Mesenchymal stem cell (in vitro differentiated cells and primary cell): Measurements from ENCODE around the gene IP6K2.

Source experiments
- DNase-seq: peaks from one replicate; pipeline ENCODE4 v3.0.0-alpha.2; 2013
- H2AFZ ChIP-seq: one replicate; pipeline ENCODE4 v1.6.1; 2013; ENCODE audit warnings: low read depth, mild to moderate bottlenecking, control low read depth, inconsistent platforms, low read length, moderate library complexity
- H2AK5ac ChIP-seq: 2 replicates; pipeline ENCODE4 v1.6.1; 2013; ENCODE audit warnings: low read length, moderate library complexity, mild to moderate bottlenecking, inconsistent platforms; ENCODE audit not compliant: severe bottlenecking
- H2BK120ac ChIP-seq: one replicate; pipeline ENCODE4 v1.6.1; 2013; ENCODE audit warnings: low read depth, mild to moderate bottlenecking, inconsistent platforms, low read length, moderate library complexity
- H2BK12ac ChIP-seq, 2 experiments: one replicate each; pipeline ENCODE4 v1.6.1; 2013; ENCODE audit warnings: inconsistent platforms in 2 of 2, low read length in 2 of 2, mild to moderate bottlenecking in 2 of 2, moderate library complexity in 2 of 2, control low read depth in 1 of 2
- H2BK15ac ChIP-seq: one replicate; pipeline ENCODE4 v1.6.1; 2013; ENCODE audit warnings: mild to moderate bottlenecking, low read depth, inconsistent platforms; ENCODE audit not compliant: poor library complexity, severe bottlenecking
- H2BK5ac ChIP-seq: 2 replicates; pipeline ENCODE4 v1.6.1; 2013; ENCODE audit warnings: low read depth, mild to moderate bottlenecking, low read length, control low read depth, inconsistent platforms; ENCODE audit not compliant: poor library complexity, severe bottlenecking
- H3K14ac ChIP-seq, 2 experiments: one replicate each; pipeline ENCODE4 v1.6.1; 2013; ENCODE audit warnings: inconsistent platforms in 2 of 2, low read length in 2 of 2, control low read depth in 1 of 2, mild to moderate bottlenecking in 1 of 2, moderate library complexity in 1 of 2
- H3K18ac ChIP-seq, 2 experiments: one replicate each; pipeline ENCODE4 v1.6.1; 2013; ENCODE audit warnings: inconsistent platforms in 2 of 2, low read length in 2 of 2, control low read depth in 1 of 2, low read depth in 1 of 2, mild to moderate bottlenecking in 1 of 2
- H3K23ac ChIP-seq, 2 experiments: one replicate each; pipeline ENCODE4 v1.6.1; 2013; ENCODE audit warnings: inconsistent platforms in 2 of 2, low read length in 2 of 2, mild to moderate bottlenecking in 2 of 2, moderate library complexity in 2 of 2, control low read depth in 1 of 2
- H3K27ac ChIP-seq: 2 replicates; pipeline ENCODE4 v1.5.1; 2013; ENCODE audit warnings: mild to moderate bottlenecking, moderate library complexity, low read length, control low read depth, inconsistent platforms; ENCODE audit not compliant: poor library complexity, severe bottlenecking
- H3K27me3 ChIP-seq, 2 experiments: 2 replicates each; pipeline versions ENCODE4 v1.6.1 to v1.7.0; 2013; ENCODE audit warnings: low read length in 2 of 2, mild to moderate bottlenecking in 2 of 2, moderate library complexity in 2 of 2, control low read depth in 1 of 2, inconsistent platforms in 1 of 2; ENCODE audit not compliant: control insufficient read depth in 1 of 2, insufficient read depth in 1 of 2
- H3K36me3 ChIP-seq, 2 experiments: 2 replicates each; pipeline versions ENCODE4 v1.6.1 to v1.7.0; 2013; ENCODE audit warnings: low read length in 2 of 2, control low read depth in 1 of 2, inconsistent platforms in 1 of 2, low read depth in 1 of 2, mild to moderate bottlenecking in 1 of 2; ENCODE audit not compliant: insufficient read depth in 2 of 2, control insufficient read depth in 1 of 2
- H3K4ac ChIP-seq, 2 experiments: one replicate each; pipeline ENCODE4 v1.6.1; 2013; ENCODE audit warnings: inconsistent platforms in 2 of 2, low read length in 2 of 2, mild to moderate bottlenecking in 2 of 2, moderate library complexity in 2 of 2, control low read depth in 1 of 2, low read depth in 1 of 2
- H3K4me1 ChIP-seq: 2 replicates; pipeline ENCODE4 v1.6.1; 2013; ENCODE audit warnings: low read depth, low read length, control low read depth; ENCODE audit not compliant: control insufficient read depth, insufficient read depth
- H3K4me2 ChIP-seq: 2 replicates; pipeline ENCODE4 v1.6.1; 2013; ENCODE audit warnings: low read length, mild to moderate bottlenecking, inconsistent platforms; ENCODE audit not compliant: poor library complexity, severe bottlenecking
- H3K4me3 ChIP-seq, 2 experiments: 2 replicates each; pipeline versions ENCODE4 v1.5.1 to v1.7.0; 2013; ENCODE audit warnings: low read length in 2 of 2, mild to moderate bottlenecking in 2 of 2, control low read depth in 1 of 2, low read depth in 1 of 2; ENCODE audit not compliant: insufficient read depth in 1 of 2
- H3K79me1 ChIP-seq: replicated peaks from 2 replicates; pipeline ENCODE4 v1.6.1; 2013; ENCODE audit warnings: mild to moderate bottlenecking, control low read depth, low read length, inconsistent platforms; ENCODE audit not compliant: poor library complexity, severe bottlenecking
- H3K9ac ChIP-seq: 2 replicates; pipeline ENCODE4 v1.7.0; 2013; ENCODE audit warnings: mild to moderate bottlenecking, low read length, moderate library complexity
- H3K9me3 ChIP-seq: 2 replicates; pipeline ENCODE4 v1.7.0; 2013; ENCODE audit warnings: mild to moderate bottlenecking, low read length; ENCODE audit not compliant: control insufficient read depth
- H4K8ac ChIP-seq: one replicate; pipeline ENCODE4 v1.6.1; 2013; ENCODE audit warnings: inconsistent platforms, mild to moderate bottlenecking, low read length, moderate library complexity
- H4K91ac ChIP-seq: one replicate; pipeline ENCODE4 v1.6.1; 2013; ENCODE audit warnings: mild to moderate bottlenecking, low read length, inconsistent platforms
- WGBS: methylation state at CpG from one replicate; pipeline ENCODE4 v1.1.7; 2013; ENCODE audit warnings: mixed read lengths; 5-methylcytosine and 5-hydroxymethylcytosine counted together

Gene IP6K2

DNA sequence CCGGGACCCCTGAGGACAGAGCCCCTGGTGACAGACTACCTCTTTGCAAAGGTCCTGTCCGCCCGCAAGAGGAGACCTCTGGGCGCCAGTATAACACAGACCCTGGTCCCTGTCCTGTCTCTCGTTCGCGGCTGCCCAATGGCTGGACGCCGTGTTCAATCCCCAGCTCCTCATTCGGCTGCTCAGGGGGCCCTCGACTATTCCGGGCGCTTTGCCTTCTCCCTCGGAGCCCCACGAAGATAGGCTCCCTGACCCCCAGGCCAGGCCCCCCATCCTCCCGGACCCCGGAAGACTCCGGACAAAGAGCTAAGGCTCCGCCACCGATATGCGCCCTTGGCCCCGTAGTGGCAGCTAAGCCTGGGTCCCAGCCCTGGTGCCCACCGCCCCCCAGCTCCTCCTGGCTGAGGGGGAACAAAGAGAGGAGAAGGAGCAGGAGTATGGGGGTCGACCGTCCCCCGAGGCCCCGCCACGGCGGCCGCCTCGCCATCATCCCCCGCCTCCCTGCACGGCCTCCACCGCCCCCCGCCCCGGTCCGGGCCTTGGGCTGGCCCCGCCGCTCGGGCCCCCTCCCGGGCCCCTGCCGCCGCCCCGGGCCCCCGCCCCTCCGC, 54.8 kb downstream of the IP6K2 start:
- no peak overlapping the region for H2AK5ac ChIP-seq
- H3K27ac ChIP-seq: no peak overlapping the region
- H3K23ac ChIP-seq: no peak overlapping the region
- H3K36me3 ChIP-seq: peaks cover 0 to 18% of the 10 kb centered on the region in 2 experiments
- H2BK12ac ChIP-seq: no peak overlapping the region
- H3K4ac ChIP-seq: no peak overlapping the region
- H3K18ac ChIP-seq: no peak overlapping the region
- no peak overlapping the region for H2BK120ac ChIP-seq
- peaks cover 6 to 16% of the 10 kb centered on the region in 2 experiments for H3K27me3 ChIP-seq
- H4K91ac ChIP-seq: no peak overlapping the region
- 6% methylated on average over 16 of the region's 46 CpGs for WGBS
- H3K14ac ChIP-seq: no peak overlapping the region
- no peak overlapping the region for H2BK5ac ChIP-seq
- peaks cover 24% of the 10 kb centered on the region for H3K4me1 ChIP-seq
- H4K8ac ChIP-seq: no peak overlapping the region
- H3K9me3 ChIP-seq: no peaks in the 10 kb centered on the region
- DNase-seq: peak; percentile 16
- H3K4me3 ChIP-seq: peak overlapping the region; percentile 67 to 88
- H2BK15ac ChIP-seq: no peak overlapping the region
- H3K4me2 ChIP-seq: peak overlapping the region; percentile 96
- no peaks in the 10 kb centered on the region for H3K79me1 ChIP-seq
- H3K9ac ChIP-seq: no peak overlapping the region
- H2AFZ ChIP-seq: no peak overlapping the region

DNA sequence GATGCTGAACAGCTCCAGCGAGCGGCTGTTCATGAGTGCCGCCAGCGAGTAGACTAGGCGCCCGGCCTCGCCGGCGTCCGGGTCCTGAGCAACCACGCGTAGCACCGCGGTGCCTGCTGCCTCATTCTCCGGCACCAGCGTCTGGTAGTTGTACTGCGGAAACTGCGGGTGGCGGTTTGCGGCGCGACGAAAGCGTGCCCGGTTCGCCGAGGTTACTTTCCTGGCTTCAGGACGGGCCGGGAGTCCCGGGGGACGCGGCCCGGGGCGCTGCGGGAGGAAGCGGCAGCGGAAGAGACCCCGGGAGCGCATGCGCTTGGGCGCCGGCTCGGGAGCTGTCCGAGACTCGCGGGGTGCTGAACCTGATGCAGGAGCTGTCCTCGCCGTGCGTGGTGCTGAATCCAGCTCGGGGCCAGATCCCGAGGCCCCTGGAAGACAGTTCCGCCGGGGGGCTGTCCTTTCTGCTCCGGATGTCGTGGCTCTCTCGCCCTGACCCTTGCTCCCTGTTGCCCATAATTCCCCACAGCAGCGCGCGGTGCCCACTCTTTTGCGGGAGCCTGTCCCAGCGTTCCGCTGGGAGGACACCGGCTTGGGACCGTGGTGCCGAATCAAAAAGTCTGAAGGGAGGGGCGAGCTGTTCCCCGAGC, 55.4 kb downstream of the IP6K2 start:
- H3K4me2 ChIP-seq: peak overlapping the region; percentile 89
- H3K4me3 ChIP-seq: peak overlapping the region; percentile 41 to 75
- H2BK12ac ChIP-seq: no peak overlapping the region
- no peaks in the 10 kb centered on the region for H3K9me3 ChIP-seq
- no peak overlapping the region for H3K23ac ChIP-seq
- H3K27me3 ChIP-seq: peaks cover 6 to 23% of the 10 kb centered on the region in 2 experiments
- no peaks in the 10 kb centered on the region for H3K79me1 ChIP-seq
- WGBS: 4% methylated on average over 67 of the region's 67 CpGs
- no peak overlapping the region for H3K27ac ChIP-seq
- no peak overlapping the region for H2BK5ac ChIP-seq
- no peak overlapping the region for H3K18ac ChIP-seq
- no peak overlapping the region for H4K8ac ChIP-seq
- no peak overlapping the region for H3K4ac ChIP-seq
- peaks cover 0 to 24% of the 10 kb centered on the region in 2 experiments for H3K36me3 ChIP-seq
- H2BK120ac ChIP-seq: no peak overlapping the region
- no peak overlapping the region for H2AK5ac ChIP-seq
- peaks cover 25% of the 10 kb centered on the region for H3K4me1 ChIP-seq
- no peak overlapping the region for H2BK15ac ChIP-seq
- no peak overlapping the region for H3K14ac ChIP-seq
- H2AFZ ChIP-seq: no peak overlapping the region
- H4K91ac ChIP-seq: no peak overlapping the region
- DNase-seq: peak; percentile 50
- H3K9ac ChIP-seq: no peak overlapping the region

DNA sequence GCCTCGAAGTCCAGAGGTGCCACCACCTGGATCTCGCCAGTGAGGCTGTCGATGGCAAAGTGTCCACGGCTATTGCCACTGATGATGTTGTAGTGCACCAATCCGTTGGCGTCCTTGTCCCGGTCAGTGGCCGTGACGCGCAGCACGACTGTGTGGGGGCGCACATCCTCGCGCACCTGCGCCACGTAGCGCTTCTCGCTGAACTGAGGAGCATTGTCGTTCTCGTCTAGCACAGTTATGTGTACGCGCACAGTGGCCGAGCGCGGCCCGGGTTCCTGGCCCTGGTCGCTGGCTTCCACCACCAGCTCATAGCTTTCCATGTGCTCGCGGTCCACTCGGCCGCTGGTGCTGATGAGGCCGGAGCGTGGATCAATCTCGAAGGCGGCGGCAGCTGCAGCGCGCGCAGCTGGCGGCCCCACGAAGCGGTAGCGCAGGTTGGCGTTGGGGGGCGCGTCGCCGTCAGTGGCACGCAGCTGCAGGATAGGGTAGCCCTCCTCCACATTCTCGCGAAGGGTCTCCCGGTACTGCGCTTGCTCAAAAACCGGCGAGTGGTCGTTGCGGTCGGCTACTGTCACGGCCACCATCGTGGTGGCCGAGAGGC, 56.1 kb downstream of the IP6K2 start:
- Histone ChIP-seq H3K18ac (no peak overlapping the region), H2AK5ac (no peak overlapping the region)

DNA sequence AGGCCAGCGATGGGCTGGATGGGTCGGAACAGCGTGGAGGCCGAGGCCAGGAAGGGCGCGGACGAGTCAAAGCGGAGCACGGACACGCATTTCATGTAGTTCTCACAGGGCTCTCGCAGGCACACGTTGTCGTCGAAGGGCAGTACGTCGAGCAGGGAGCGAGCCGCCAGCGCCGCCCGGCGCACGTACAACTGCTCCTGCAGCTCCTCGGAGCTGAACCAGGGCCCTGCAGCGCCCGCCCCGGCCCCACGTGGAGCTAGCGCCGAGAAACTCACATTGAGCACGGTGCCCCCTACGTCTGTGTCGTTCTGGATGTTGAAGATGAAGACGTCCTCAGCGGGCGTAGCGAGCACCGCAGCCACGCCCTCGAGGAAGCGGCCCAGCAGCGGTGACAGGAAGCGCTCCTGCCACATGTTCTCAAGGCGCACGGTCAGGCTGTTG, 60.2 kb downstream of the IP6K2 start:
- H3K18ac ChIP-seq: no peak overlapping the region
- no peak overlapping the region for H3K27ac ChIP-seq
- no peak overlapping the region for H2BK120ac ChIP-seq
- peaks cover 0 to 27% of the 10 kb centered on the region in 2 experiments for H3K36me3 ChIP-seq
- no peak overlapping the region for H3K23ac ChIP-seq
- H2AK5ac ChIP-seq: no peak overlapping the region
- H2BK5ac ChIP-seq: no peak overlapping the region
- H2BK12ac ChIP-seq: no peak overlapping the region
- no peak overlapping the region for H2AFZ ChIP-seq
- H3K4me1 ChIP-seq: peaks cover 22% of the 10 kb centered on the region
- DNase-seq: no peak
- H4K91ac ChIP-seq: no peak overlapping the region
- no peak overlapping the region for H3K4me2 ChIP-seq
- peaks cover 1 to 39% of the 10 kb centered on the region in 2 experiments for H3K27me3 ChIP-seq
- no peaks in the 10 kb centered on the region for H3K9me3 ChIP-seq
- H3K79me1 ChIP-seq: no peaks in the 10 kb centered on the region
- H4K8ac ChIP-seq: no peak overlapping the region
- no peak overlapping the region for H3K4ac ChIP-seq
- H2BK15ac ChIP-seq: no peak overlapping the region
- peak overlapping the region in 1 of 2 experiments; percentile 65 for H3K4me3 ChIP-seq
- peak overlapping the region; percentile 29 for H3K9ac ChIP-seq
- WGBS: 96% methylated on average over 45 of the region's 45 CpGs
- H3K14ac ChIP-seq: no peak overlapping the region

More for the DNA sequence above, 56.1 kb downstream of the IP6K2 start:
- H3K4ac ChIP-seq: no peak overlapping the region
- H2AFZ ChIP-seq: no peak overlapping the region
- no peak overlapping the region for H3K4me2 ChIP-seq
- peaks cover 0 to 27% of the 10 kb centered on the region in 2 experiments for H3K36me3 ChIP-seq
- WGBS: 91% methylated on average over 61 of the region's 61 CpGs
- no peak overlapping the region for H4K8ac ChIP-seq
- no peak overlapping the region for H4K91ac ChIP-seq
- H3K27ac ChIP-seq: no peak overlapping the region
- no peak for DNase-seq
- no peaks in the 10 kb centered on the region for H3K9me3 ChIP-seq
- no peak overlapping the region for H2BK15ac ChIP-seq
- H3K14ac ChIP-seq: no peak overlapping the region
- no peak overlapping the region for H3K9ac ChIP-seq
- H3K79me1 ChIP-seq: no peaks in the 10 kb centered on the region
- peaks cover 6 to 24% of the 10 kb centered on the region in 2 experiments for H3K27me3 ChIP-seq
- H2BK120ac ChIP-seq: no peak overlapping the region
- peaks cover 32% of the 10 kb centered on the region for H3K4me1 ChIP-seq
- H2BK12ac ChIP-seq: no peak overlapping the region
- H3K4me3 ChIP-seq: peak overlapping the region in 1 of 2 experiments; percentile 75
- H2BK5ac ChIP-seq: no peak overlapping the region
- no peak overlapping the region for H3K23ac ChIP-seq
